Dedifferentiated amniotic fluid mesenchymal stem cell (primary cell): Measurements from ENCODE around the gene ATL2.
"Not testable (repeated sequence)": the region's sequence is repeated elsewhere in the genome, so short reads cannot be mapped to it uniquely, and the experiment has no call there.

Experiments used
- DNase-seq: peaks from one replicate; pipeline ENCODE4 v3.0.0-alpha.2; 2016; ENCODE audit errors: extremely low spot score

The ATL2 gene

GRCh38 chr2:38377050-38377828 is at the start of gene ATL2:
TSS of gene ATL2 (minus strand) at chr2:38377273. CDS start at chr2:38377260, 13 bp downstream.
- peak; percentile 95 for DNase-seq

GRCh38 chr2:38423763-38424162 is 46.7 kb upstream of the ATL2 start:
- DNase-seq: no peak

GRCh38 chr2:38421274-38422056 is 44.4 kb upstream of the ATL2 start:
- no peak for DNase-seq

GRCh38 chr2:38419499-38419898 is 42.4 kb upstream of the ATL2 start:
- DNase-seq: no peak

- DNase-seq: no peak
Observed at GRCh38 chr2:38418735-38419134, 41.7 kb upstream of the ATL2 start.

GRCh38 chr2:38417745-38418689 is 40.9 kb upstream of the ATL2 start:
- DNase-seq: no peak

GRCh38 chr2:38416296-38417036 is 39.4 kb upstream of the ATL2 start:
- DNase-seq: no peak

- DNase-seq: no peak
Observed at GRCh38 chr2:38415728-38416291, 38.7 kb upstream of the ATL2 start.

GRCh38 chr2:38415023-38415422 is 38.0 kb upstream of the ATL2 start:
- no peak for DNase-seq

- not testable (repeated sequence) for DNase-seq
Observed at GRCh38 chr2:38412235-38412871, 35.3 kb upstream of the ATL2 start.

GRCh38 chr2:38409156-38410102 is 32.4 kb upstream of the ATL2 start:
- no peak for DNase-seq

GRCh38 chr2:38407111-38407682 is 30.1 kb upstream of the ATL2 start:
- no peak for DNase-seq

GRCh38 chr2:38406597-38407110 is 29.6 kb upstream of the ATL2 start:
- DNase-seq: no peak

- DNase-seq: no peak
Observed at GRCh38 chr2:38405917-38406596, 29.0 kb upstream of the ATL2 start.

GRCh38 chr2:38400513-38400912 is 23.4 kb upstream of the ATL2 start:
- no peak for DNase-seq

GRCh38 chr2:38398739-38399138 is 21.7 kb upstream of the ATL2 start:
- DNase-seq: no peak

GRCh38 chr2:38394903-38395341 is 17.8 kb upstream of the ATL2 start:
- DNase-seq: no peak

GRCh38 chr2:38394041-38394440 is 17.0 kb upstream of the ATL2 start:
- DNase-seq: no peak
